ENCODE data around the gene UBE2J2.

UBE2J2 gene

DNA sequence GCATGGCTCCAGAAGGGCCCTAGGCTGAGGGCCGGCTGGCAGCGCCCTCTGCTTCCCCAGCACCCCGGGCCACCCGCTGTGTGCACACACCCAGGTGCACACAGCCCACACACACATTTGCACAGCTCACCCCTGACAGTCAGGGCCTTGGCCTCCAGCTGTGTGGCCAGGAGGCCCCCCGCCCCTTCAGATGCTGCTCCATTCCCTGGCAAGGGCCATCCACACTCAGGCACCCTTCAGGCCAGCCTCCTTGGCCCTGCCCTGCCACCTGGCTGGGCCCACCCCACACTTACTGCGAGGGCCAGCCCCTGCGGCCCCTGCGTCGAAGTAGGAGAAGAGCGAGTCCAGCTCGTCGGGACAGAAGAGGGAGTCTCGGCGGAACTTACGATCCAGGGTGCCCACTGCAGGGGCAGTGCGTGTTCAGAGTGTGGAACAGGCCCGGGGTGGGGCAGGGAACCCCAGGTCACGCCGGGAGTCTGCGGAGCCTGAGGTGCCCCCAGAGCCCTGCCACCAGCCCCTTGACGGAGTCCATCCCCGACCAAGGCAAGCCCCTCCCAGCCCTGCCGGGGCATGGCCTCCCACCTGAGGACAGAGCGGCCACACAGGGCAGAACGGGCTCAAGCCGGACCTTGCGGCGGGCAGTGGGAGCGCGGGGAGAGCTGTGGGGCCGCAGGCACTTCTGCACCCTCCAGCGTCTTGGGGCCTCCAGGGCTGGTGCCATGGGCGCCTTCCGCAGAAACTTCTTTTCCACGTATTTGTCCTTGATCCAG is 21.7 kb upstream of the UBE2J2 start:
- no peaks in the 10 kb centered on the region for H3K9me2 ChIP-seq (replicated peaks; ENCODE audit: control insufficient read depth, low read length)
- H3K27ac ChIP-seq (ENCODE audit: low read depth, low read length), result no peak overlapping the region
- TF ChIP-seq EZH2phosphoT487 (IDR thresholded peaks at IDR 0.05; ENCODE audit: borderline replicate concordance, low read length), result no peak
- no peak for TF ChIP-seq CTCF (IDR thresholded peaks at IDR 0.05; ENCODE audit: low read depth, low read length, poor library complexity, severe bottlenecking)
- H3K4me3 ChIP-seq (ENCODE audit: low read length), result no peak overlapping the region
- H3K9me3 ChIP-seq (ENCODE audit: control insufficient read depth, insufficient read depth, low read length), result no peaks in the 10 kb centered on the region; the same call in 1 of the 2 replicates
- H3K4me2 ChIP-seq (ENCODE audit: low read length), result no peak overlapping the region
- H3K79me2 ChIP-seq (ENCODE audit: control insufficient read depth, low read length), result no peaks in the 10 kb centered on the region
- H3K36me3 ChIP-seq (ENCODE audit: control insufficient read depth, low read length), result no peaks in the 10 kb centered on the region
- H3K27me3 ChIP-seq (ENCODE audit: control insufficient read depth, low read length), result no peaks in the 10 kb centered on the region
- no peaks in the 10 kb centered on the region for H3K4me1 ChIP-seq (ENCODE audit: control insufficient read depth, low read length)
- no peaks in the 10 kb centered on the region for H4K20me1 ChIP-seq (ENCODE audit: control insufficient read depth, insufficient read depth, low read depth, low read length)
- H3F3A ChIP-seq (ENCODE audit: control insufficient read depth, insufficient read depth), result no peaks in the 10 kb centered on the region

GRCh38 chr1:1294250-1294890 is 20.7 kb upstream of the UBE2J2 start:
- no peaks in the 10 kb centered on the region for H3K79me2 ChIP-seq (ENCODE audit: control insufficient read depth, low read length)
- H3K27me3 ChIP-seq (ENCODE audit: control insufficient read depth, low read length), result no peaks in the 10 kb centered on the region
- no peaks in the 10 kb centered on the region for H3K9me2 ChIP-seq (replicated peaks; ENCODE audit: control insufficient read depth, low read length)
- no peaks in the 10 kb centered on the region for H3K36me3 ChIP-seq (ENCODE audit: control insufficient read depth, low read length)
- H3K9me3 ChIP-seq (ENCODE audit: control insufficient read depth, insufficient read depth, low read length), result no peaks in the 10 kb centered on the region; the same call in 1 of the 2 replicates
- H4K20me1 ChIP-seq (ENCODE audit: control insufficient read depth, insufficient read depth, low read depth, low read length), result no peaks in the 10 kb centered on the region
- H3F3A ChIP-seq (ENCODE audit: control insufficient read depth, insufficient read depth), result no peaks in the 10 kb centered on the region
- H3K4me2 ChIP-seq (ENCODE audit: low read length), result no peak overlapping the region
- TF ChIP-seq CTCF (IDR thresholded peaks at IDR 0.05; ENCODE audit: low read depth, low read length, poor library complexity, severe bottlenecking) (no peak), EZH2phosphoT487 (IDR thresholded peaks at IDR 0.05; ENCODE audit: borderline replicate concordance, low read length) (no peak)
- H3K27ac ChIP-seq (ENCODE audit: low read depth, low read length), result no peak overlapping the region
- no peak overlapping the region for H3K4me3 ChIP-seq (ENCODE audit: low read length)
- H3K4me1 ChIP-seq (ENCODE audit: control insufficient read depth, low read length), result no peaks in the 10 kb centered on the region

- H3K4me2 ChIP-seq (ENCODE audit: low read length), result no peak overlapping the region
- H3K4me3 ChIP-seq (ENCODE audit: low read length), result no peak overlapping the region
- H3K36me3 ChIP-seq (ENCODE audit: control insufficient read depth, low read length), result no peaks in the 10 kb centered on the region
- H3K79me2 ChIP-seq (ENCODE audit: control insufficient read depth, low read length), result no peaks in the 10 kb centered on the region
- H3K9me2 ChIP-seq (replicated peaks; ENCODE audit: control insufficient read depth, low read length), result no peaks in the 10 kb centered on the region
- H3F3A ChIP-seq (ENCODE audit: control insufficient read depth, insufficient read depth), result no peaks in the 10 kb centered on the region
- no peaks in the 10 kb centered on the region for H3K27me3 ChIP-seq (ENCODE audit: control insufficient read depth, low read length)
- H4K20me1 ChIP-seq (ENCODE audit: control insufficient read depth, insufficient read depth, low read depth, low read length), result no peaks in the 10 kb centered on the region
- H3K27ac ChIP-seq (ENCODE audit: low read depth, low read length), result no peak overlapping the region
- no peaks in the 10 kb centered on the region; the same call in 1 of the 2 replicates for H3K9me3 ChIP-seq (ENCODE audit: control insufficient read depth, insufficient read depth, low read length)
- no peaks in the 10 kb centered on the region for H3K4me1 ChIP-seq (ENCODE audit: control insufficient read depth, low read length)
- no peak for TF ChIP-seq CTCF (IDR thresholded peaks at IDR 0.05; ENCODE audit: low read depth, low read length, poor library complexity, severe bottlenecking)
- no peak for TF ChIP-seq EZH2phosphoT487 (IDR thresholded peaks at IDR 0.05; ENCODE audit: borderline replicate concordance, low read length)
Observed at GRCh38 chr1:1293263-1294249, 19.9 kb upstream of the UBE2J2 start.
